Stimulated activated CD8-positive, alpha-beta memory T cell treated with anti-CD3 and anti-CD28 coated beads, Interleukin-4, amount 100 ng/mL, for 24 hours (primary cell): Measurements from ENCODE around the gene PDIA2.

Experiments
- DNase-seq: peaks from one replicate; pipeline ENCODE4 v3.0.0-alpha.2; 2020; ENCODE audit warnings: low read depth

Gene PDIA2

GRCh38 chr16:280552-280951, 2.4 kb upstream of the PDIA2 start, which contains the start of gene ARHGDIG:
ARHGDIG (plus strand) TSS chr16:280591; CDS start chr16:280681, 90 bp downstream.
- DNase-seq: no peak

- no peak for DNase-seq
Observed at GRCh38 chr16:280991-281659, 1.8 kb upstream of the PDIA2 start.

- DNase-seq: no peak
Observed at GRCh38 chr16:281660-282255, 1.2 kb upstream of the PDIA2 start.

GRCh38 chr16:282491-282890, 473 bp upstream of the PDIA2 start:
- DNase-seq: no peak

- no peak for DNase-seq
Observed at GRCh38 chr16:284204-285120, 1.5 kb downstream of the PDIA2 start.

GRCh38 chr16:285146-286055, 2.4 kb downstream of the PDIA2 start:
- no peak for DNase-seq

GRCh38 chr16:286491-287297, 3.7 kb downstream of the PDIA2 start:
- DNase-seq: no peak

GRCh38 chr16:287298-287811, 4.4 kb downstream of the PDIA2 start:
- no peak for DNase-seq

- DNase-seq: no peak
Observed at GRCh38 chr16:287981-288920, 5.3 kb downstream of the PDIA2 start.

GRCh38 chr16:289395-289997, 6.5 kb downstream of the PDIA2 start:
- no peak for DNase-seq

- DNase-seq: no peak
Observed at GRCh38 chr16:290015-290680, 7.2 kb downstream of the PDIA2 start.

GRCh38 chr16:290681-291405, 7.9 kb downstream of the PDIA2 start:
- DNase-seq: no peak

GRCh38 chr16:291539-291938, 8.6 kb downstream of the PDIA2 start:
- no peak for DNase-seq

- no peak for DNase-seq
Observed at GRCh38 chr16:293043-293775, 10.2 kb downstream of the PDIA2 start.

GRCh38 chr16:296276-296675, 13.3 kb downstream of the PDIA2 start:
- no peak for DNase-seq

GRCh38 chr16:296806-297510, 14.0 kb downstream of the PDIA2 start:
- DNase-seq: no peak

GRCh38 chr16:297832-298231, 14.9 kb downstream of the PDIA2 start:
- no peak for DNase-seq
